ENCODE measurements around the gene USP33. TPM values are rescaled to one million over a fixed set of nuclear protein-coding genes. Genes with fewer than 3 reads are reported as not detected.
A peak's percentile ranks its signal among the peaks of the same experiment; 100 is the strongest.
"Not testable (repeated sequence)": the region's sequence is repeated elsewhere in the genome, so short reads cannot be mapped to it uniquely, and the experiment has no call there.

USP33 gene
- total RNA-seq, result 110 and 113 TPM in 2 replicates

DNA sequence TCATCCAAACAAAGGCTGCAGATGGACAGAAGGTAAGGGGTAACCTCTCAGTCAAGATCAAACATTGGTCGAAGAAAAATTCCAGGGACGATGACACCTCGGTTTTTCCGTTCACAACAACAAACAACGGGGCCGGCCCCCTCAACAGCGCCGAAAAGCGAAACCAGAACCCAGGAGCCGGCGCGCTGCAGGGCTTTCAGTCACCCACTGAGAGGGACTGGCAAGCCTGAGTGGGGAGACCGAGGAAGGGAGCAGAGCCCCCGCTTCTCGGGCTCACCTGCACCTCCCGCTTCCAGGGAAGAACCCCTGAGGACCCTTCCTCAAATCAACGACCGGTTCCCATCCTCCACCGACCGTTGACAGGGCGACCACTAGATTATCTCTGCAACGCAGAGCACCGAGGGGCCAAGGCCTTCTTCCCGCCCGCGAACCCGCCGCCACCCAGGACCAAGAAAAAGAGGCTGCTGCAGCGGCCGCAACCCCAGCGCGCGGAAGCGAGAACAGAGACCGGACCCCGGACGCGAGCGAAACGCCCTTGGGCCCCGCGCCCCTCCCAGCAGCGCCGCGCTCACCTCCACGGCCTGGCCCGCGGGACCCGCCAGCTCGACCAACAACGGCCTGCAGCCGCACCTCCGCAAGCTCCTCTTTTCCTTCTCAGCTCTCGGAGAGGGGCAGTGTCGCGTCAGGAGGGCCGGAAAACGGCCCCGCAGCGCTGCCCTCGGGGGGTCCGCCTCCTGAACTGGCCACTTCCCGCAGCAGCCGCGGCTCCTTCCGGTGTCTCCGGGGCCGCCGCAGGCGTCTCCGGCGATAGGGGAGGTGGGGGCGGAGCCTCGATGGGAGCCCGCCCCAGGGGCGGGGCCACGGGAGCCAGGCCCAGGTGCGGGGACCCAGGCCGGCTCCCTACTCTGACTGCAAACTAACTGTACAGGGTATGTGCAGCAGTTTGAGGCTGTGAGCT, at the start of gene USP33:
TSS of gene USP33 (minus strand) at position 782 of the 958 bp plus-strand sequence. CDS start 18,155 bp downstream, outside the sequence.
- DNase-seq (ENCODE audit: low read depth), result peak; percentile 60

DNA sequence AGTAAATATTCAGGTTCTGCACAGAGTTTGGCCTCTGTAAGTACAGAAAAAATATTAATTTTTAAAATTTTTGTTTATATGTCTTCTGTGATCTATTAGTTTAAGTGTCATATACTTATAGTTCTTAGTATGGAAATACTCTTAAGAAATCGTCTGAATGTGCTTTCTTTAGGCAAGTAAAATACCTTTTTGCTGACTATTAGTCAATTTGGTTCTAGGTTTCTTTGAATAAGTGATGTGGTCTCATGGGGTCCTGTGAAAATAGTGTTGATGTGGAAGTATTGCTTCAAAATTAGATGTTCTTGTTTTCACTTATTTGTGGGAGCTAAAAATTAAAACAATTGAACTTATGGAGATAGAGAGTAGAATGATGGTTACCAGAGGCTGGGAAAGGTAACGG, 43.7 kb upstream of the USP33 start:
- DNase-seq (ENCODE audit: low read depth), result no peak

DNA sequence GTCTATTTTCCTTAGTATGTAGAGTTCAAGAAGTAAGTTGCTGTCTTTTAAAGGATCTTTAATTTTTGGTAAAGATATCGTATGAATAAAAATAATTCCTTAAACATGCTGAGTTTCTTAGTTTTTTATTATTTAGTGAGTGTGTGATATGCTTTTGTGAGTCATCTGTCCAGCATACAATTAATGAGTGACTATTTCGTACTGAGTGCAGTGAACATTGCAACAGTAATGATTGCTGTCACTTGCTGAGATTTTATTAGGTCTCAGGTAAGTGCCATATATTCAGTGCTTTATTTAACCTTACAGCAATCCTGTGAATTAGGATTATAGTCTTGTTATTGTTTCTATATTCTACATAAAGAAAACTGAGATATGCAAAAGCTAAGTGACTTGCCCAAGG, 42.4 kb upstream of the USP33 start:
- DNase-seq (ENCODE audit: low read depth), result peak; percentile 83

DNA sequence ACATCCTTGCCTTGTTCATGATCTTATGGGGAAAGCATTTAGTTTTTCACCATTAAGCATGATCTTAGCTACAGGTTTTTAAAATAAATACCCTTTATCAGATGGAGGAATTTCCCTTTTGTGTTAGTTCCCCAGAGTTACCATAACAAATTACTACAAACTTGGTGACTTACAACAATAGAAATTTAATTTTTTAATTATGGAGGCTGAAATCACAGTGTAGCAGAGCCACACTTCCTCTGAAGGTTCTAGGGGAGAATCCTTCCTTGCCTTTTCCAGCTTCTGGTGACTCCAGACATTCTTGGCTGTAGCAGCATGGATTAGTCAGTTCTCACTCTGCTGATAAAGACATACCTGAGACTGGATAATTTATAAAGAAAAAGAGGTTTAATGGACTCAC, 38.3 kb upstream of the USP33 start:
- DNase-seq (ENCODE audit: low read depth), result peak; percentile 22

DNA sequence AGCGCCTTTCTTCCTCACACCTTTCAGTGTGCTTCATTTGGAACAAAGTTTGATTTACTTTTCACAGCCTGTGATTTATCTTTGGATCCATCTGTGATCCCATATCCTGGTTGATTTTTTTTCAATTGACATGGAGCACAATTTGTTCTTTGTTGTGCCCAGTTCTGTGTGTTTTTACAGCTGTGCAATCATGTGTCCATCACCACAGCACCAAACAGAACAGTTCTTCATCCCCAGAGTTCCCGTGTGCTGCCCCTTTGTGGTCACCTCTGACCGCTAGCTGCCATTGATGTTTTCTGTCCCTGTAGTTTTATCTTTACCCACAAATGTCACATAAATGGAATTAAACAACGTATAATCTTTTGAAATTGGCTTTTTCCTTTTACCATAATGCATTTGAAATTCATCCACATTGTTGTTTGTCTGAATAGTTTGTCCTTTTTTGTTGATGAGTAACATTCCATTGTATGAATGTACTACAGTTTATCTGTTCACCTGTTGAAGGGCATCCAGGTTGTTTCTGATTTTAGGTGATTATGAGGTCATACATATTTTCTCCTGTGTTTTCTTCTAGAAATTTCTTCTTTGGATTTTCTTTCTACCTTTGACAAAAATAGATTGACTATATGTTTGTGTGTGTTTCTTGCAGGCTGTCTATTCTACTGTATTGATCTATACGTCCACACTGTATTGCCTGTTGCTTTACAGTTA, 37.2 kb upstream of the USP33 start:
- no peak for DNase-seq (ENCODE audit: low read depth)

DNA sequence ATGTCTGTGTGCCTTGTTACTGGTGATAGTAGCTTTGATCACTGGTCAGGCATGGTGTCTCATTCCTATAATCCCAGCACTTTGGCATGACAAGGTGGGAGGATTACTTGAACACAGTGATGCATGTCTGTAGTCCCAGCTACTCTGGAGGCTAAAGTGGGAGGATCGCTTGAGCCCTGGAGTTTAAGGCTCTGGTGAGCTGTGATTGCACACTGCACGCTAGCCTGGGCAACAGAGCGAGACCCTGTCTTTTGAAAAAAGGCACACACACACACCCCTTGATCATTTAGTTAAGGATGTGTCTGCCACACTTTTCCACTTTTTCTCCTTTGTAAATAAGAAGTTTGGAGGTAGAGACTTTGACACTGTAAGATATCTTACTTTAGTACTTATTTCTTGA, 34.9 kb upstream of the USP33 start:
- DNase-seq (ENCODE audit: low read depth), result no peak

DNA sequence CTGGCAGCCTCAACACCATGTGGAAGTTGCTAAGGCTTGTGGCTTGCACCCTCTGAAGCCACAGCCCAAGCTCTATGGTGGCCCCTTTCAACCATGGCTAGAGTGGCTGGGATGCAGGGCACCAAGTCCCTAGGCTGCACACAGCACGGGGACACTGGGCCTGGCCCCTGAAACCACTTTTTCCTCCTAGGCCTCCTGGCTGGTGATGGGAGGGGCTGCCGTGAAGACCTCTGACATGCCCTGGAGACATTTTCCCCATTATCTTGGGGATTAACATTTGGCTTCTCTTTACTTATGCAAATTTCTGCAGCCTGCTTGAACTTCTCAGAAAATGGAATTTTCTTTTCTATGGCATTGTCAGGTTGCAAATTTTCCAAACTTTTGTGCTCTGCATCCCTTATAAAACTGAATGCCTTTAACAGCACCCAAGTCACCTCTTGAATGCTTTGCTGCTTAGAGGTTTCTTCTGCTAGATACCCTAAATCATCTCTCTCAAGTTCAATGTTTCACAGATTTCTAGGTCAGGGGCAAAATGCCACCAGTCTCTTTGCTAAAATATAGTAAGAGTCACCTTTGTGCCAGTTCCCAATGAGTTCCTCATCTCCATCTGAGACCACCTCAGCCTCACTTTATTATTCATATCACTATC, 26.6 kb upstream of the USP33 start:
- DNase-seq (ENCODE audit: low read depth), result not testable (repeated sequence)

DNA sequence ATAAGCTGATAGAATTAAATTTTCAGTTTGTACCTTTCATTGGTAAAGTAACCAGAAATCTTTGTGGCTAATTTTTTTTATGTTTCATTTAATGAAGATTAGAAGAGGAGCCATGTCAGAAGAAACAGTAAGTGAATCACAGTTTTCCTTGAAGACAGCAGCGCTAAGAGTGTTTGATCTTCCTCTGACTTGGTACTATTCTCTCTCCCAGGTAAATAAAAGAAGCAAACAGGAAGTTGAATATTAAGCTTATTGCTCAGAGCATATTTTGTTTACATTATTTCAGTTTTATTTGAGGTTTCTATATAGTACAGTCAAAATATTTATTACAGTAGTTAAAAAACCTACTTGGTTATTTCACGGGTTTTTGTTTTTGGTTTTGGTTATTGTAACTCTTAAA, 23.5 kb upstream of the USP33 start:
- DNase-seq (ENCODE audit: low read depth), result no peak

DNA sequence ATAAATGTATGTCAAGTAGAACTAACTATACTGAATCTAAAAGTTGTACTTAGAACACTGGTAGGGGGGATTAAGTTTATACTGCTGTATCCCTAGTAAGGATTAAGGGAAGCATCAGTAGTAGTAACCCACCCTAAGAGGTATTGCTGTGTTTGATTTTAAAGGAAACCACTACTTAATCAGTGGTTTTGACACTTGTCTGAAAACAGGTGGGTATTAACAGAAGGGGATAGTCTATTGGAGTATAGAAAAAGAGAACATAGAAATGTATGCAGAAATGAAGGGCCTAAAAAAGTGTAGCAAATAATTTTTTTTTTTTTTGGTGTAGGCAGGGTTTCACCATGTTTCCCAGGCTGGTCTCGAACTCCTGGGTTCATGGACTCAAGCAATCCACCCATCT, 22.0 kb upstream of the USP33 start:
- DNase-seq (ENCODE audit: low read depth), result no peak

DNA sequence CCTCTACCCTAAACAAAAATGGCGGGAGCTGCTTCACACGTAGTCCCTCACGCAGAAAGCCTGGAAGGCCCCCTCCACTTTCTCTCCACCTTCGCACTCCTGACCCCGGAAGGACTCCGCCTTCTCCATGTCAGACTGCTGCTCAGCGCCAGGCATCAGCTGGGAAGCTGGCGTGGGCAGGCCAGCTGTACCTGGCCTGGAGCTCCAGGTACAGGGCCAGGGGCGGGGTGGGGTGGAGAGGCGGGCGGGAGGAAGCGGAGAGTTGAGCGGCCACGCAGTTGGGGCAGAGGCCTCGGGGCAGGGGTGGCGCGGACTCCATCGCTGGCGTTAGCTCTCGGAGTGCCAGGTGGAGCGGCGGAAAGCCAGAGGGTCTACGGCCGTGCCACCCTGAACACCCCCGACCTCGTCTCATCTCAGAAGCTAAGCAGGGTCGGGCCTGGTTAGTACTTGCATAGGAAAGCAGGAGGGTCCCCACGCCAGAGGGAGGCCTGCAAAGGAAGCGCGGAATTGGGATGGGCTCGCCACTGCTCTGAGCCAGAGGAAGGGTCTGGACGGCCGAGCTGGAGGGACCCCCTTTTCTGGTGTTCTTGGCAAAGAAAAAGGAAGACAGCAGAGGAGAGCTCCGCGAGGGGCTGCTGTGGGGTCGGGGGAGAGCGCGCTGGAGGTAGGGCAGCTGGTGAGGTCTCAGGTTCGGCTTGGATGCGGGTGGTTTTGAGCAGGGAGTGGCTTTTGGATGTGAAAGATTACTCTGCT, 20.1 kb upstream of the USP33 start, which contains the start of gene MIGA1:
TSS of gene MIGA1 (plus strand) at position 121 of the 753 bp plus-strand sequence. CDS start 3,604 bp downstream, outside the sequence.
- DNase-seq (ENCODE audit: low read depth), result peak; percentile 84

DNA sequence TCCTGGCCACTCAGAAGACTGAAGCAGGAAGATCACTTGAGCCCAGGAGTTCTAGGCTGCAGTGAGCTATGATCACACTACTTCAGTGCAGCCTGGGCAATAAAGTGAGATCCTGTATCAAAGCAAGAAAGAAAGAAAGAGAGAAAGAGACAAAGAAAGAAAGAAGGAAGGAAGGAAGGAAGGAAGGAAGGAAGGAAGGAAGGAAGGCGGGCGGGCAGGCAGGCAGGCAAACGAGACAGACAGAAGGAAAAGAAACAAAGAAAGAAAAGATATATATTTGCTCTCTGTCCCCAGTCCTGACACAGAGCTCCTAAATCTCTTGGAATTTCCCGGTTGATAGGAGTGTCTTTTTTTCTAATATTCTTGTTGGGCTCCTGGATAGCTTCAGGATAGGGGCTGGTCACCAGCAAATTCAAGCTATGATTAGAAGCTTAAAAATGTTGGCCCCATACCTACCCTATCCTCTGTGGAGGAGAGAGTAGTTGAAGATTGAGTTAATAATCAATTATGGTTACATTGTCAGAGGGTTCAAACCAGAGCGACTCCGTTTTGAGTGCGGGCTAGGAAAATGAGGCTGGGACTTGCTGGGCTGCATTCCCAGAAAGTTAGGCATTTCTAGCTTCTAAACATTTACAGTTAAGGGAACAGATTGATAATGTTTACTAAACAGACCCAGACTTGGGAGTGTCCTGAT, 16.5 kb upstream of the USP33 start:
- DNase-seq (ENCODE audit: low read depth), result peak; percentile 93

DNA sequence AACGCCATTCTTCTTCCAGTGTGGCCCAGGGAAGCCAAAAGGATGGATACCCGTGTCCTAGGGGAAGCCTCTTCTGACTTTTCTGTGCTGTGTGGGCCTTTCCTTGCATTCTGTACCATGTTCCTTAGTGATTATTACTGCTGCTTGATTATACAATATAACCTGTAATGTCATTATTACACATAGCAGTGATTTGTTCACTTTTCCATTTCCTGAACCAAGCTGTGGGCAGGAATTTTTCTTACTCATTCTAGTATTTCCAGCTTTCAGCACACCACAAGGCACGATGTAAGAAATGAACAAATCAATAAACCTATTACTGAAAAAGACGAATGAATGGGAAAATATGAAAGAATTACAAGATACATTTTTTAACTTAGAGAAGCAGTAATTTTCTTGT, 8.4 kb upstream of the USP33 start:
- DNase-seq (ENCODE audit: low read depth), result no peak

DNA sequence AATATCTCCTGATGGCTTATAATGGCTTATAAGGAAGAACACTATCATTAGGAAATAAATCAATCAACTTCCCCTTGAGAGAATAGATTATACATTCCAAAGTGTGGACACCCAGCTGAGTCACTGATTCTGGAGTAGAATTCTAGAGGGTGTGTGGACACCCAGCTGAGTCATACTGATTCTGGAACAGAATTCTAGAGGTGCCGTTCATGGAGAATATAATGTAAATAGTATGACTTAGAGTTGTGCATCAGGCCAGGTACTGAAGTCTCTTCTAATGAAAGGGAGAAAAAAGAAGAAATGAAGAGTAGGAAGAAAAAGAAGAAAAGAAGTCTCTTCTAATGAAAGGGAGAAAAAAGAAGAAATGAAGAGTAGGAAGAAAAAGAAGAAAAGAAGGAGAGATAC, 2.4 kb upstream of the USP33 start:
- DNase-seq (ENCODE audit: low read depth), result peak; percentile 78

DNA sequence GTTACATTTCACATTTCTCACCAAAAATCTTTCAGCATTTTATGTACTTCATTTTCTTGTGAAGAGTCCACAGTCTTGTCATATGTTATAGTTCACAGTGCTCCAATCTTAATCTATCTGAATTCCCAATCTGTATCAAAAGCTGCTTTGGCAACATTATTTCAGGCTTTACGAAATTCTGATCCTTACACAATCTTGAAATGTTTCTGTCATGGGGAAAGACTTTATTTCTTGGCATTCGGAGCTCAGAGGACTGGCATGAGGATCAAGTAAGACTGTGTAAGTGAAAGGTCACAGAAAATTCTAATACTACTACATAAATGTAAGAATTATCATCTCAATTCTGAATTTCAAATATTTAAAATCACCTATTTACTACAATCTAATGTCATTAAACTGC, 2.0 kb downstream of the USP33 start:
- peak; percentile 55 for DNase-seq (ENCODE audit: low read depth)

DNA sequence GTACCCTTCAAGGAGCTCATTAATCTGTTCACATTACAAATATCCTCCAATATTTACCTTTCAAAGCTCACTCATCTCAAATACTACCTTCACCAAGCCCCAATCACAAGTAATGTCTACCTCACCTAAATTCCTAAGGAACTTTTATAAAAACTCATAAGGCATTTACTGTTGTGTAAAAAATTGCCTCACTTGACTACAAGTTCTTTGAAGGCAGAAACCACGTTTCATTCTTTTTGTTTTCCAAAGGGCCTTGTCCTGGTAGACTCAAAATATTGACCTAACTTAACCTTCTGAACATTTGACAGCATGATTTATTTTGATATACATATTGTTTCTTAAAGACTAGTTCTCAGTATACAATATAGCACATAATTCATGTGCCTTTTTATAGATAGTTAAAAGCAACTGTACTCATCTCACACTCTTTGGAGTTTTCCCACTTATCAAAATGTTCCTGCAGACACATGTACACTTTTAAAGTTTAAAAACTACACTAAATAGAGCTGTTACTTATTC, 2.5 kb downstream of the USP33 start:
- no peak for DNase-seq (ENCODE audit: low read depth)

DNA sequence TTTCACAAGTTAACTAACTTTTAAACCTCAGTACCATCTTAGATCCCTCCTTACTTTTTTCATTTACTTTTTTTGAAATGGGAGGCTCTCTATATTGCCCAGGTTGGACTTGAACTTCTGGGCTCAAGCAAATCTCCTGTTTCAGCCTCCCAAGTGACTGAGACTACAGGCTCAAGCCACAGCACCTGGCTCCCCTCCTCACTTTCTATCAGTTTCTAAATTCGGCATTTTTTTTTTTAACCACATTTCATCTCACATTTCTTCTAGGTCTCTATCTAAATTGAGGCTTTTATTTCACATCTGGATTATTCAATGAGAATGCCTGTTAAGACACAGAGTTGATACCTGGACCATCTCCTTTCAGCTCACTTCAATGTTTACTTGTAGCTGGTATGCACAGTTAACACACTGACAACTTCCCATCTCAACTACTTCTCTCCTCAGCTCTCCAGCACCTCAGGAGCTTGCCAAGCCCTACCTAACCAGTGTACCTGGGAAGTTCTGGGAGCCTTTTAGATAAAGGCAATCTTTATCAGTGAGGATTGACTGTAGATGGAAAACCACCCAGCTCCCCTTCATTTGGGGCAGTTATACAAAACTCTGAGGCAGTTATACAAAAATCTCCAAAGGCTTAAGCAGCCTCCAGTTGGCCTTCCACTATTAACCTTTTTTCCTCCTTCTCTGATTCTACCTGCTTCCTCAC, 3.4 kb downstream of the USP33 start:
- DNase-seq (ENCODE audit: low read depth), result no peak

DNA sequence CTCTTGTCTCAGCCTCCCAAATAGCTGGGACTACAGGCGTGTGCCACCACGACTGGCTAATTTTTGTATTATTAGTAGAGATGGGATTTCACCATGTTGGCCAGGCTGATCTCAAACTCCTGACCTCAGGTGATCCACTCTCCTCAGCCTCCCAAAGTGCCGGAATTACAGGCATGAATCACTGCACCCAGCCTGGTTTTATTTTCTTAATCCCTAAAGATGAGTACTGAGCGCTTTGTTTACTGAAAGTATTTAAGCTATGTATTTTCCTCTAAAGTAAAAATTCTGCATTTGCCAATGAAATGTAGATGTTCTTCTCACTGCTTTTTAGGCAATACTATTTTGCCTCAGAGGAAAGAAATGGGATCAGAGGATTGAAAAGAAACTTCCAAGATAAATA, 10.2 kb downstream of the USP33 start:
- not testable (repeated sequence) for DNase-seq (ENCODE audit: low read depth)

DNA sequence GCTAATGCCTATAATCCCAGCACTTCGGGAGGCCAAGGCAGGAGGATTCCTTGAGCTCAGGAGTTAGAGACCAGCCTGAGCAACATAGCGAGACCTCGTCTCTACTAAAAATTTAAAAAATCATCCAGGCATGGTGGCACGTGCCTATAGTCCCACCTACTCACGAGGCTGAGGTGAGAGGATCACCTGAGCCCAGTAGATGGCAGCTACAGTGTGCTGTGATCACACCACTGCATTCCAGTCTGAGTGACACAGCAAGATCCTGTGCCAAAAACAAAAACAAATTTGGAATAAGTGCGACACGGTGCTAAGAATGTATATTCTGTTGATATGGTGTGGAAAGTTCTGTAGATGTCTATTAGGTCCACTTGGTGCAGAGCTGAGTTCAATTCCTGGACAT, 15.1 kb downstream of the USP33 start:
- no peak for DNase-seq (ENCODE audit: low read depth)

DNA sequence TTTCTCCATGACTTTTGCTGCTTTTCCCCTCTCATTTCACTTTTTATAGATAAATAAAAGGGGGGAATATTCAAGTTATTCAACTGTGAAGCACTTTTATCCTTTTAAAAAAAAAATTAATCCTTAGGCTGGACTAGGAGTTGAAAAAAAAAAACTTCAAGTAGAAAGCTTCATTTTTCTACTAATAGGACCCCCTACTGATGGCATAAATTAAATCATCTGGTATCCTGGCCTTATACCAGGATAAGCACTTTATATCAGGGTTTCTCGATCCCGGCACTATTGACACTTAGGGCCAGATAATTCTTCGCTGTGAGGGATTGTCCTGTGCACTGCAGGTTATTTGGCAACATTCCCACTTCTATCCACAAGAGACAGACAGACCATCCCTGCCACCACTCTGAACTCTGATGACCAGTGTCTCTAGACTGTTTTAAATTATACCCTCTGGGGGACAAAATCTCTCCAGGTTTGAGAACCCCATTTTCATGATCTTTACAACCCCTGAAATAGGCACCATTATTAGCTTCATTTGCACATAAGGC, 17.6 kb downstream of the USP33 start:
- DNase-seq (ENCODE audit: low read depth), result no peak

DNA sequence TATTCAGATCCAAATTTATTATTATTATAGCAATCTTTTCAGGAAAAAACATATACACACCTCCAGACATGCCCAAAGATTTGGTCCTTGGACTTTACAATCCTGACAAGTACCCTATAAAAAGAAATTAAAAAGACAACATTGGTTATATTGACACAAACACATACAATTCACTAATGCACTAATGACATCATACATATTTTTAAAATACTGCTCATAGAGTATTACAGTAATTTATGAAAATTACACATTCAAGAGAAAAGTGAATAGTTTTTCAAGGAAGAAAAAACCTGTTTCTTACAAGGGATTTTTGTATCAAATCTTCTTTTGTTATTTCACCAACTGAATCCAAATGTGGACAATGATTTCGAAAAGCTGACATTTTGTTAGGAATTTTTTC, 18.3 kb downstream of the USP33 start:
- DNase-seq (ENCODE audit: low read depth), result no peak

Data from renal cortical epithelial cell (primary cell).